HG03108 (cell line): ENCODE measurements around the gene ANAPC2.
A peak's percentile ranks its signal among the peaks of the same experiment; 100 is the strongest.

Source experiments
- ATAC-seq: cut with Tn5 transposase; IDR thresholded peaks from one replicate; pipeline ENCODE4 v1.9.1; 2021; ENCODE audit warnings: moderate library complexity; ENCODE audit not compliant: unreplicated experiment

Gene ANAPC2

GRCh38 chr9:137216188-137216965, 28.0 kb upstream of the ANAPC2 start:
- no peak for ATAC-seq

GRCh38 chr9:137215196-137215986, 27.0 kb upstream of the ANAPC2 start:
- no peak for ATAC-seq

- ATAC-seq: no peak
Observed at GRCh38 chr9:137214620-137215019, 26.3 kb upstream of the ANAPC2 start.

- no peak for ATAC-seq
Observed at GRCh38 chr9:137213160-137214060, 25.1 kb upstream of the ANAPC2 start.

- no peak for ATAC-seq
Observed at GRCh38 chr9:137212520-137212919, 24.2 kb upstream of the ANAPC2 start.

GRCh38 chr9:137211532-137211931, 23.2 kb upstream of the ANAPC2 start:
- no peak for ATAC-seq

- ATAC-seq: no peak
Observed at GRCh38 chr9:137206602-137207001, 18.2 kb upstream of the ANAPC2 start.

- ATAC-seq: peak; percentile 41
Observed at GRCh38 chr9:137205126-137206069, 17.0 kb upstream of the ANAPC2 start, which contains the start of the genes NDOR1 and TMEM203. TSS of gene NDOR1 (plus strand) at chr9:137205700. CDS start at chr9:137205778, 78 bp downstream. TSS of gene TMEM203 (minus strand) at chr9:137205648. CDS start at chr9:137205414, 234 bp downstream.

GRCh38 chr9:137204731-137205125, 16.4 kb upstream of the ANAPC2 start:
- ATAC-seq: no peak

- no peak for ATAC-seq
Observed at GRCh38 chr9:137202966-137203365, 14.6 kb upstream of the ANAPC2 start.

- no peak for ATAC-seq
Observed at GRCh38 chr9:137201205-137201868, 13.0 kb upstream of the ANAPC2 start.

GRCh38 chr9:137200311-137201204, 12.2 kb upstream of the ANAPC2 start, which contains the start of gene TPRN:
TSS of gene TPRN (minus strand) at chr9:137200741. CDS start at chr9:137200711, 30 bp downstream.
- peak; percentile 83 for ATAC-seq

- ATAC-seq: no peak
Observed at GRCh38 chr9:137199411-137200121, 11.2 kb upstream of the ANAPC2 start.

- no peak for ATAC-seq
Observed at GRCh38 chr9:137198902-137199283, 10.5 kb upstream of the ANAPC2 start.

- ATAC-seq: no peak
Observed at GRCh38 chr9:137198051-137198901, 9.9 kb upstream of the ANAPC2 start.

- no peak for ATAC-seq
Observed at GRCh38 chr9:137195525-137196220, 7.3 kb upstream of the ANAPC2 start.
